ENCODE measurements around the gene CDK4.
"Not testable (repeated sequence)": the region's sequence is repeated elsewhere in the genome, so short reads cannot be mapped to it uniquely, and the experiment has no call there.

Gene CDK4

GRCh38 chr12:57724936-57725740, 27.0 kb downstream of the CDK4 start:
- no peak for DNase-seq (ENCODE audit: low spot score)

GRCh38 chr12:57724003-57724935, 27.8 kb downstream of the CDK4 start:
- no peak for DNase-seq (ENCODE audit: low spot score)

- DNase-seq (ENCODE audit: low spot score), result no peak
Observed at GRCh38 chr12:57723630-57723962, 28.5 kb downstream of the CDK4 start.

- no peak for DNase-seq (ENCODE audit: low spot score)
Observed at GRCh38 chr12:57722716-57723629, 29.1 kb downstream of the CDK4 start.

- DNase-seq (ENCODE audit: low spot score), result not testable (repeated sequence)
Observed at GRCh38 chr12:57721846-57722608, 30.1 kb downstream of the CDK4 start.

GRCh38 chr12:57720606-57721595, 31.2 kb downstream of the CDK4 start:
- no peak for DNase-seq (ENCODE audit: low spot score)

- DNase-seq (ENCODE audit: low spot score), result no peak
Observed at GRCh38 chr12:57719777-57720605, 32.1 kb downstream of the CDK4 start.

- no peak for DNase-seq (ENCODE audit: low spot score)
Observed at GRCh38 chr12:57718641-57719528, 33.2 kb downstream of the CDK4 start.

- no peak for DNase-seq (ENCODE audit: low spot score)
Observed at GRCh38 chr12:57717846-57718640, 34.1 kb downstream of the CDK4 start.

GRCh38 chr12:57717131-57717530, 35.0 kb downstream of the CDK4 start:
- no peak for DNase-seq (ENCODE audit: low spot score)

GRCh38 chr12:57716305-57716704, 35.8 kb downstream of the CDK4 start:
- no peak for DNase-seq (ENCODE audit: low spot score)

- DNase-seq (ENCODE audit: low spot score), result no peak
Observed at GRCh38 chr12:57715786-57716185, 36.3 kb downstream of the CDK4 start.

GRCh38 chr12:57715036-57715748, 36.9 kb downstream of the CDK4 start:
- not testable (repeated sequence) for DNase-seq (ENCODE audit: low spot score)

GRCh38 chr12:57713209-57713608, 38.9 kb downstream of the CDK4 start:
- no peak for DNase-seq (ENCODE audit: low spot score)

- DNase-seq (ENCODE audit: low spot score), result no peak
Observed at GRCh38 chr12:57712701-57713100, 39.4 kb downstream of the CDK4 start.

- no peak for DNase-seq (ENCODE audit: low spot score)
Observed at GRCh38 chr12:57708296-57708695, 43.8 kb downstream of the CDK4 start.

- no peak for DNase-seq (ENCODE audit: low spot score)
Observed at GRCh38 chr12:57707250-57707649, 44.9 kb downstream of the CDK4 start.
